ENCODE data around the gene REXO5.
A peak's percentile ranks its signal among the peaks of the same experiment; 100 is the strongest.
"Not testable (repeated sequence)": the region's sequence is repeated elsewhere in the genome, so short reads cannot be mapped to it uniquely, and the experiment has no call there.

REXO5 gene

DNA sequence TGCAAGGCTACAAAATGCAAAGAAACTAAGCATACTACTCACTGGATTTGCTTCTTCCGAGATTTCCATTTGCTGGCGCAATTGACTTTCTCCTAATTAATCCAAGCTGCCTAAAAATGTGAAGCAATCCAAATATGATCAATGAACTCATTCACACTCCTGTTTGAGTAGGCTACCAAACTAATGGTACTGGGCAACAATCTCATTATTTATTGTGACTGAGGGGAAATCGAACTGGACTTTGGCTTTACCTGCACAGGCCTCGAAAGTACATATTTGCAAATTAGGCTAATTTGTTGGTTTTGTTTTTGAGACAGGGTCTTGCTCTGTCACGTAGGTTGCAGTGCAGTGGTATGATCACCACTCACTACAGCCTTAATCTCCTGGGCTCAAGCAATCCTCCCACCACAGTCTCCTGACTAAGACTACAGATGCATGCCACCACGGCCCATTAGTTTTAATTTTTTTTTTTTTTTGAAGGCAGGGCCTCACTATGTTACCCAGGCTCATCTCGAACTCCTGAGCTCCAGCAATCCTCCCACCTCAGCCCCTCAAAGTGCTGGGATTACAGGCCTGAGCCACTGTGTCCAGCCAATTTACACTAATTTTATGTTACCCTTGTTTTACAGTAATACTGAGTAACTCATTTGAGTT is 2.6 kb upstream of the REXO5 start:
- H3K56ac ChIP-seq (ENCODE audit: low read length): no peak overlapping the region
- H3K4me2 ChIP-seq (ENCODE audit: low read length): no peak overlapping the region
- no CpG with 5 or more reads among the region's 7 CpGs for WGBS (ENCODE audit: extremely low coverage, insufficient coverage, low lambda C conversion rate)
- H3K4me3 ChIP-seq (ENCODE audit: low read length): no peak overlapping the region
- H3K27me3 ChIP-seq (ENCODE audit: insufficient read depth, low read length, poor library complexity): no peaks in the 10 kb centered on the region
- no peak overlapping the region for H4K8ac ChIP-seq (ENCODE audit: low read depth, low read length)
- no peaks in the 10 kb centered on the region for H3K4me1 ChIP-seq (ENCODE audit: control insufficient read depth, low read depth, low read length)
- H3K4ac ChIP-seq (ENCODE audit: low read depth, low read length): no peak overlapping the region
- no peak overlapping the region for H3K23ac ChIP-seq (ENCODE audit: low read length)
- no peak overlapping the region for H2AK5ac ChIP-seq (ENCODE audit: low read length)
- H2BK5ac ChIP-seq (ENCODE audit: low read length): no peak overlapping the region
- H3K9ac ChIP-seq (ENCODE audit: low read length): no peak overlapping the region
- no peaks in the 10 kb centered on the region for H3K79me2 ChIP-seq (ENCODE audit: control insufficient read depth, insufficient read depth, low read length)
- H2BK120ac ChIP-seq (ENCODE audit: low read depth, low read length): no peak overlapping the region
- no peaks in the 10 kb centered on the region for H3K36me3 ChIP-seq (ENCODE audit: control insufficient read depth, insufficient read depth, low read length)
- H3K18ac ChIP-seq (ENCODE audit: low read length): no peak overlapping the region
- no peaks in the 10 kb centered on the region for H3K79me1 ChIP-seq (ENCODE audit: low read length)
- H3K27ac ChIP-seq (ENCODE audit: low read depth, low read length): no peak overlapping the region
- no peak for DNase-seq
- no peak overlapping the region for H2BK15ac ChIP-seq (replicated peaks; ENCODE audit: low read depth)
- H4K5ac ChIP-seq (ENCODE audit: low read length): no peak overlapping the region

DNA sequence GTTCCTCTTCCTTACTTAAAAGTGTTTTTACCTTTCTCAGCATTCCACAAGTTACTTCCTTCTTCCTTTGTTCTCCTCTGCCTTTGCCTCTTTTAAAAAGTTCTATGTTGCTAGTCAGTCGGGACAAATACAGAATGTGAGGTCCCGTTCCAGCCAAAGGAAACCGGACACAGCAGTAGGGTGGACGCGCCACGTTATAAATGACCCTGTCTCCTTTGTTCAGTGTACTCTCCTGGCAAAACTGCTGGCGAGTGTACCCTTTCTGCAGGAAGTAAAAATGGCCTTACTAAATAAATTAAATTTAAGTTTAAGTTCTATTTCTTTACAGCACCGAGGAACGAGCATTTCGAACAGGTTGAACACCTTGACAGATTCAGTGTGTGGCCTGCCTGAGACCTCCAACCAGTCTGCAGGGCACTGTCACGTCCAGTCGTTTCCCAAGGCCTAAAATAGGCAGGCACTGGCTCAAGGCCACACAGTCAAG is 601 bp upstream of the REXO5 start:
- Histone ChIP-seq H3K9ac (ENCODE audit: low read length) (peak overlapping the region; percentile 95), H3K18ac (ENCODE audit: low read length) (peak overlapping the region; percentile 70), H3K56ac (ENCODE audit: low read length) (peak overlapping the region; percentile 95), H4K8ac (ENCODE audit: low read depth, low read length) (peak overlapping the region; percentile 87), H3K27ac (ENCODE audit: low read depth, low read length) (peak overlapping the region; percentile 55), H3K23ac (ENCODE audit: low read length) (peak overlapping the region; percentile 15), H3K4ac (ENCODE audit: low read depth, low read length) (peak overlapping the region; percentile 77), H4K5ac (ENCODE audit: low read length) (peak overlapping the region; percentile 33), H3K4me3 (ENCODE audit: low read length) (peak overlapping the region; percentile 96), H3K4me2 (ENCODE audit: low read length) (peak overlapping the region; percentile 82)
- H3K4me1 ChIP-seq (ENCODE audit: control insufficient read depth, low read depth, low read length); H2BK5ac ChIP-seq (ENCODE audit: low read length); H2AK5ac ChIP-seq (ENCODE audit: low read length); H3K27me3 ChIP-seq (ENCODE audit: insufficient read depth, low read length, poor library complexity); H2BK120ac ChIP-seq (ENCODE audit: low read depth, low read length); H3K79me2 ChIP-seq (ENCODE audit: control insufficient read depth, insufficient read depth, low read length); DNase-seq; H3K79me1 ChIP-seq (ENCODE audit: low read length); H2BK15ac ChIP-seq (replicated peaks; ENCODE audit: low read depth); H3K36me3 ChIP-seq (ENCODE audit: control insufficient read depth, insufficient read depth, low read length): not testable (repeated sequence)
- no CpG with 5 or more reads among the region's 12 CpGs for WGBS (ENCODE audit: extremely low coverage, insufficient coverage, low lambda C conversion rate)

DNA sequence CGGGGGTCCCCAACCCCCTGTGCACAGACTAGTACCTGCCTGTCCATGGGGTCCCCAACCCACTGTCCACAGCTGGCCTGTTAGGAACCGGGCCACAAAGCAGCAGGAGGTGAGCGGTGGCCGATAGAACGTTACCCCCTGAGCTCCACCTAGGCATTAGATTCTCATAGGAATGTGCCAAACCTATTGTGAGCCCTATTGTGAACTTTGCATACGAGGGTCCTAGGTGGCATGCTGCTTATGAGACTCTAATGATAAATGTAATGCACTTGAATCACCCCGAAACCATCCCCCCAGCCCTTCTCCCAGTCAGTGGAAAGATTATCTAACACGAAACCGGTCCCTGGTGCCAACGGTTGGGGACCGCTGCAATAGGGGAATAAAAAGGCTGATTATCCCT is 1.5 kb downstream of the REXO5 start:
- Histone ChIP-seq H3K18ac (ENCODE audit: low read length) (no peak overlapping the region), H4K8ac (ENCODE audit: low read depth, low read length) (no peak overlapping the region), H2BK120ac (ENCODE audit: low read depth, low read length) (no peak overlapping the region), H3K9ac (ENCODE audit: low read length) (no peak overlapping the region), H3K79me1 (ENCODE audit: low read length) (no peaks in the 10 kb centered on the region), H3K4me1 (ENCODE audit: control insufficient read depth, low read depth, low read length) (no peaks in the 10 kb centered on the region), H3K36me3 (ENCODE audit: control insufficient read depth, insufficient read depth, low read length) (no peaks in the 10 kb centered on the region), H3K27ac (ENCODE audit: low read depth, low read length) (no peak overlapping the region), H3K4me2 (ENCODE audit: low read length) (no peak overlapping the region), H3K27me3 (ENCODE audit: insufficient read depth, low read length, poor library complexity) (no peaks in the 10 kb centered on the region), H3K56ac (ENCODE audit: low read length) (no peak overlapping the region), H2AK5ac (ENCODE audit: low read length) (no peak overlapping the region), H4K5ac (ENCODE audit: low read length) (no peak overlapping the region), H3K4me3 (ENCODE audit: low read length) (no peak overlapping the region), H2BK5ac (ENCODE audit: low read length) (no peak overlapping the region), H3K79me2 (ENCODE audit: control insufficient read depth, insufficient read depth, low read length) (no peaks in the 10 kb centered on the region), H3K4ac (ENCODE audit: low read depth, low read length) (no peak overlapping the region), H2BK15ac (replicated peaks; ENCODE audit: low read depth) (no peak overlapping the region), H3K23ac (ENCODE audit: low read length) (no peak overlapping the region)
- DNase-seq: no peak
- no CpG with 5 or more reads among the region's 11 CpGs for WGBS (ENCODE audit: extremely low coverage, insufficient coverage, low lambda C conversion rate)

DNA sequence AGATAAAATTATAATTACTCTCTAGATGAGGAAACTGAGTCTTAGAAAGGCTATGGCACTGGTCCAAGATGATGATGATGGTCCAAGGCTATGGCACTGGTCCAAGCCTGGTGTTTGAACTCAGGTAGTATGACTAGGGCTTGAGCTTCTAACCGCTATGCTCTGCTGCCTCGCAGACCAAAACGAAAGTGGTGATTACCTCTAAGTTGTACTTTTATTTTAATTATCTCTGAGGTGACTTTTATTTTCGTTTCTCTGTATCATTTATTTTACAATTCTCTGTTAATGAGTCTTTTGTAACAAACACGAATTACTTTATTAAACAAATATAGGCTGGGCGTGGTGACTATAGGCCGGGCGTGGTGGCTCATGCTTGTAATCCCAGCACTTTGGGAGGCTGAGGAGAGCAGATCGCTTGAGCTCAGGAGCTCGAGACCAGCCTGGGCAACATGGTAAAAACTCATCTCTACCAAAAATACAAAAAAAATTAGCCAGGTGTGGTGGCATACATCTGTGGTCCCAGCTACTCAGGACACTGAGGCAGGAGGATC is 5.6 kb downstream of the REXO5 start:
- no peak overlapping the region for H3K4ac ChIP-seq (ENCODE audit: low read depth, low read length)
- no peak overlapping the region for H2BK5ac ChIP-seq (ENCODE audit: low read length)
- H4K8ac ChIP-seq (ENCODE audit: low read depth, low read length): no peak overlapping the region
- no peaks in the 10 kb centered on the region for H3K27me3 ChIP-seq (ENCODE audit: insufficient read depth, low read length, poor library complexity)
- no peak overlapping the region for H3K18ac ChIP-seq (ENCODE audit: low read length)
- no peaks in the 10 kb centered on the region for H3K36me3 ChIP-seq (ENCODE audit: control insufficient read depth, insufficient read depth, low read length)
- H3K4me2 ChIP-seq (ENCODE audit: low read length): no peak overlapping the region
- H2AK5ac ChIP-seq (ENCODE audit: low read length): no peak overlapping the region
- no peak for DNase-seq
- H3K4me3 ChIP-seq (ENCODE audit: low read length): no peak overlapping the region
- H4K5ac ChIP-seq (ENCODE audit: low read length): no peak overlapping the region
- WGBS (ENCODE audit: extremely low coverage, insufficient coverage, low lambda C conversion rate): no CpG with 5 or more reads among the region's 10 CpGs
- no peak overlapping the region for H3K27ac ChIP-seq (ENCODE audit: low read depth, low read length)
- no peak overlapping the region for H3K23ac ChIP-seq (ENCODE audit: low read length)
- H2BK120ac ChIP-seq (ENCODE audit: low read depth, low read length): no peak overlapping the region
- no peak overlapping the region for H3K9ac ChIP-seq (ENCODE audit: low read length)
- H3K79me2 ChIP-seq (ENCODE audit: control insufficient read depth, insufficient read depth, low read length): no peaks in the 10 kb centered on the region
- H3K79me1 ChIP-seq (ENCODE audit: low read length): no peaks in the 10 kb centered on the region
- H3K56ac ChIP-seq (ENCODE audit: low read length): no peak overlapping the region
- H2BK15ac ChIP-seq (replicated peaks; ENCODE audit: low read depth): no peak overlapping the region
- no peaks in the 10 kb centered on the region for H3K4me1 ChIP-seq (ENCODE audit: control insufficient read depth, low read depth, low read length)

DNA sequence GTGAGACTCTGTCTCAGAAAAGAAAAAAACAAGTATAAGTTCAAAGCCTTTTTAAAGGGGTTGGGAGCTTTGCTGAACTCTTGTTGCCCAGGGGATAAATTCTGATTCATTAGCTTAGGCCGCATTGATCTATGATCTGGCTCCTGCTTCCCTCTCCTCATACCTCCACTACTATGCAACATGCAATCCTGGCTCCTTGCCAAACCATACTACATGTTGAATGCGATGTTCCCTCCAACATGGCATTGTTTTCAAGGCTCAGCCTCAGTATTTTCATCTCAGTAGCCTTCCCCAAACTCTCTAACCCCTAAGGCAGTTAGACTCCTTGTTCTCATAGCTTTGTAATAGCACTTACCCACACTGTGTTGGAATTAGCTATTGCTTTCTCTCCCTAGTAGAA is 6.2 kb downstream of the REXO5 start:
- H3K4me2 ChIP-seq (ENCODE audit: low read length): no peak overlapping the region
- H4K5ac ChIP-seq (ENCODE audit: low read length): no peak overlapping the region
- no peak overlapping the region for H3K56ac ChIP-seq (ENCODE audit: low read length)
- no CpG with 5 or more reads among the region's 2 CpGs for WGBS (ENCODE audit: extremely low coverage, insufficient coverage, low lambda C conversion rate)
- no peak overlapping the region for H3K4me3 ChIP-seq (ENCODE audit: low read length)
- H3K36me3 ChIP-seq (ENCODE audit: control insufficient read depth, insufficient read depth, low read length): no peaks in the 10 kb centered on the region
- H3K4me1 ChIP-seq (ENCODE audit: control insufficient read depth, low read depth, low read length): no peaks in the 10 kb centered on the region
- no peak overlapping the region for H3K23ac ChIP-seq (ENCODE audit: low read length)
- no peaks in the 10 kb centered on the region for H3K79me1 ChIP-seq (ENCODE audit: low read length)
- no peak overlapping the region for H2AK5ac ChIP-seq (ENCODE audit: low read length)
- no peak overlapping the region for H2BK5ac ChIP-seq (ENCODE audit: low read length)
- no peak overlapping the region for H3K27ac ChIP-seq (ENCODE audit: low read depth, low read length)
- no peak for DNase-seq
- H2BK120ac ChIP-seq (ENCODE audit: low read depth, low read length): no peak overlapping the region
- H4K8ac ChIP-seq (ENCODE audit: low read depth, low read length): no peak overlapping the region
- no peak overlapping the region for H3K9ac ChIP-seq (ENCODE audit: low read length)
- no peaks in the 10 kb centered on the region for H3K79me2 ChIP-seq (ENCODE audit: control insufficient read depth, insufficient read depth, low read length)
- H3K18ac ChIP-seq (ENCODE audit: low read length): no peak overlapping the region
- H2BK15ac ChIP-seq (replicated peaks; ENCODE audit: low read depth): no peak overlapping the region
- no peaks in the 10 kb centered on the region for H3K27me3 ChIP-seq (ENCODE audit: insufficient read depth, low read length, poor library complexity)
- H3K4ac ChIP-seq (ENCODE audit: low read depth, low read length): no peak overlapping the region

DNA sequence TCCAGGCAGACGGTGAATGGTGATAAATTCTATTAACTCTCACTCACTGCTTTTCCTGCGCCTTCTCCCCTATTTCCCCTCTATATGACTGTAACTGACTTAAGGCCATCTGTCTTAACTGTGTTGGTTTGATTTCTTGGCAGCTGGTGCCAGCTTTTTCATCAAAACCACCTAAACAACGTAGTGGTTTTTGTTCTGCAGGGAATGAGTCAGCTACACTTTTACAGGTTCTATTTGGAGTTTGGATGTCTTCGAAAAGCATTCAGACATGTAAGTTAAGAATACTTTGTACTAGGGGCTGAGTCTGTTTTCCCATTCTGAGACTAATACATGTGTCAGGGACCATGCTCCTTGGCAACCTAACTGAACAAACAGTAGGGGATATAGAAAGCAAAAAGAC is 8.5 kb downstream of the REXO5 start:
- no peaks in the 10 kb centered on the region for H3K36me3 ChIP-seq (ENCODE audit: control insufficient read depth, insufficient read depth, low read length)
- no peak overlapping the region for H2BK5ac ChIP-seq (ENCODE audit: low read length)
- no peaks in the 10 kb centered on the region for H3K79me2 ChIP-seq (ENCODE audit: control insufficient read depth, insufficient read depth, low read length)
- H3K56ac ChIP-seq (ENCODE audit: low read length): no peak overlapping the region
- DNase-seq: no peak
- WGBS (ENCODE audit: extremely low coverage, insufficient coverage, low lambda C conversion rate): no CpG with 5 or more reads among the region's 4 CpGs
- H3K18ac ChIP-seq (ENCODE audit: low read length): no peak overlapping the region
- H3K4ac ChIP-seq (ENCODE audit: low read depth, low read length): no peak overlapping the region
- H3K4me1 ChIP-seq (ENCODE audit: control insufficient read depth, low read depth, low read length): no peaks in the 10 kb centered on the region
- no peak overlapping the region for H2BK15ac ChIP-seq (replicated peaks; ENCODE audit: low read depth)
- H3K4me2 ChIP-seq (ENCODE audit: low read length): no peak overlapping the region
- no peak overlapping the region for H3K9ac ChIP-seq (ENCODE audit: low read length)
- H4K8ac ChIP-seq (ENCODE audit: low read depth, low read length): no peak overlapping the region
- no peak overlapping the region for H3K27ac ChIP-seq (ENCODE audit: low read depth, low read length)
- no peak overlapping the region for H2BK120ac ChIP-seq (ENCODE audit: low read depth, low read length)
- no peaks in the 10 kb centered on the region for H3K27me3 ChIP-seq (ENCODE audit: insufficient read depth, low read length, poor library complexity)
- no peak overlapping the region for H2AK5ac ChIP-seq (ENCODE audit: low read length)
- H3K79me1 ChIP-seq (ENCODE audit: low read length): no peaks in the 10 kb centered on the region
- H3K4me3 ChIP-seq (ENCODE audit: low read length): no peak overlapping the region
- H4K5ac ChIP-seq (ENCODE audit: low read length): no peak overlapping the region
- H3K23ac ChIP-seq (ENCODE audit: low read length): no peak overlapping the region
